Activated B cell treated with CpG ODN at 0.5 μM for 24 hours (primary cell): ENCODE data around the gene CCT5. TPM values are rescaled to one million over a fixed set of nuclear protein-coding genes. Genes with fewer than 3 reads are reported as not detected.

ENCODE experiments used
- ATAC-seq: fragments of 200-7000 bp; cut with Tn5 transposase; one replicate; pipeline ENCODE4 v1.10.0; 2021; ENCODE audit warnings: low read depth, mild to moderate bottlenecking, moderate library complexity
- CTCF ChIA-PET: fragments of 350-600 bp; sonication (Branson Sonifier 250); formaldehyde crosslinking; loops from one replicate; lab custom pipeline; 2021; ENCODE audit warnings: antibody characterized with exemption; lab: Charles Lee
- POLR2A ChIA-PET: fragments of 350-600 bp; sonication (Branson Sonifier 250); formaldehyde crosslinking; loops from one replicate; lab custom pipeline; 2021; ENCODE audit warnings: antibody characterized with exemption; lab: Charles Lee
- DNase-seq: peaks from one replicate; pipeline ENCODE4 v3.0.0; 2022
- H3K27ac Mint-ChIP-seq: one replicate; pipeline ENCODE4 v1.8.0; 2020; ENCODE audit warnings: mixed read lengths
- H3K27me3 Mint-ChIP-seq: one replicate; pipeline ENCODE4 v1.8.0; 2021; ENCODE audit warnings: mixed read lengths
- H3K36me3 Mint-ChIP-seq: one replicate; pipeline ENCODE4 v1.8.0; 2021; ENCODE audit warnings: low read depth, mixed read lengths
- H3K4me1 Mint-ChIP-seq: one replicate; pipeline ENCODE4 v1.8.0; 2021; ENCODE audit warnings: mixed read lengths
- H3K4me3 Mint-ChIP-seq: one replicate; pipeline ENCODE4 v1.8.0; 2020; ENCODE audit warnings: mild to moderate bottlenecking, mixed read lengths
- H3K9me3 Mint-ChIP-seq: one replicate; pipeline ENCODE4 v1.8.0; 2020; ENCODE audit warnings: mixed read lengths
- CTCF ChIP-seq: fragments of 200-600 bp; IDR thresholded peaks from one replicate; pipeline ENCODE4 v1.8.0; 2022; ENCODE audit warnings: antibody characterized with exemption, mild to moderate bottlenecking
- intact Hi-C: fragments of 100-400 bp; cut with micrococcal nuclease; formaldehyde crosslinking; loops from one replicate; pipeline ENCODE4 v1.15.1; 2024
- total RNA-seq: library from RNA; stranded (reverse); gene quantifications from 2 replicates; pipeline ENCODE4 v1.2.3, GENCODE V29; 2022

Gene CCT5
- total RNA-seq, 1 donor from 2014 or later = 203 TPM

GRCh38 chr5:10259899-10260298 lies 9.8 kb downstream of the CCT5 start:
- ChIA-PET CTCF (no interaction called here), POLR2A (no interaction called here)
- Mint-ChIP-seq H3K4me3 (no peak overlapping the region), H3K36me3 (peaks cover 96% of the 10 kb centered on the region), H3K27ac (no peak overlapping the region), H3K27me3 (no peaks in the 10 kb centered on the region), H3K4me1 (peaks cover under 1% of the 10 kb centered on the region), H3K9me3 (no peaks in the 10 kb centered on the region)
- DNase-seq = no peak
- ATAC-seq = no peak
- intact Hi-C loops = no loop called here
- no peak for TF ChIP-seq CTCF

- peaks cover 96% of the 10 kb centered on the region for H3K36me3 Mint-ChIP-seq
- no peak for TF ChIP-seq CTCF
- no peak overlapping the region for H3K27ac Mint-ChIP-seq
- no peak overlapping the region for H3K4me3 Mint-ChIP-seq
- CTCF ChIA-PET = no interaction called here
- no peaks in the 10 kb centered on the region for H3K27me3 Mint-ChIP-seq
- no peak for ATAC-seq
- H3K4me1 Mint-ChIP-seq = no peaks in the 10 kb centered on the region
- intact Hi-C loops = no loop called here
- DNase-seq = no peak
- POLR2A ChIA-PET = no interaction called here
- no peaks in the 10 kb centered on the region for H3K9me3 Mint-ChIP-seq
These were observed 11.0 kb downstream of the CCT5 start for GRCh38 chr5:10261065-10261464.

GRCh38 chr5:10262121-10262774 lies 12.2 kb downstream of the CCT5 start:
- ChIA-PET POLR2A (no interaction called here), CTCF (no interaction called here)
- no peak overlapping the region for H3K27ac Mint-ChIP-seq
- no peak for TF ChIP-seq CTCF
- DNase-seq (no peak), ATAC-seq (no peak)
- no peak overlapping the region for H3K4me3 Mint-ChIP-seq
- intact Hi-C loops = no loop called here
- H3K4me1 Mint-ChIP-seq = no peaks in the 10 kb centered on the region
- no peaks in the 10 kb centered on the region for H3K27me3 Mint-ChIP-seq
- H3K9me3 Mint-ChIP-seq = no peaks in the 10 kb centered on the region
- peaks cover 88% of the 10 kb centered on the region for H3K36me3 Mint-ChIP-seq

- DNase-seq = no peak
- CTCF ChIA-PET = no interaction called here
- ATAC-seq = no peak
- intact Hi-C loops = no loop called here
- Mint-ChIP-seq H3K36me3 (peaks cover 81% of the 10 kb centered on the region), H3K27me3 (no peaks in the 10 kb centered on the region), H3K4me1 (no peaks in the 10 kb centered on the region), H3K27ac (no peak overlapping the region), H3K4me3 (no peak overlapping the region), H3K9me3 (no peaks in the 10 kb centered on the region)
- TF ChIP-seq CTCF = no peak
- POLR2A ChIA-PET = interaction anchor here (3.0 kb wide), 1 partner anchor 13 kb away, joined by 11 read pairs; the partner anchor contains the start of genes ATPSCKMT and CCT5
These were observed 12.9 kb downstream of the CCT5 start for GRCh38 chr5:10262995-10263394.

- intact Hi-C loops = no loop called here
- no peak for TF ChIP-seq CTCF
- no peak for ATAC-seq
- Mint-ChIP-seq H3K4me3 (no peak overlapping the region), H3K27me3 (no peaks in the 10 kb centered on the region), H3K27ac (no peak overlapping the region), H3K4me1 (no peaks in the 10 kb centered on the region), H3K36me3 (peaks cover 66% of the 10 kb centered on the region), H3K9me3 (no peaks in the 10 kb centered on the region)
- ChIA-PET CTCF (interaction anchor here (2.3 kb wide), 1 partner anchor 19 kb away, joined by 8 read pairs; no protein-coding TSS in a partner anchor), POLR2A (interaction anchor here (3.0 kb wide), 1 partner anchor 15 kb away, joined by 11 read pairs; the partner anchor contains the start of genes ATPSCKMT and CCT5)
- DNase-seq = no peak
These were observed 14.5 kb downstream of the CCT5 start for GRCh38 chr5:10264604-10265003.
